Osteocyte (in vitro differentiated cells): Measurements from ENCODE around the gene TMEM167A. TPM values are rescaled to one million over a fixed set of nuclear protein-coding genes. Genes with fewer than 3 reads are reported as not detected.
"Not testable (repeated sequence)": the region's sequence is repeated elsewhere in the genome, so short reads cannot be mapped to it uniquely, and the experiment has no call there.

Experiments
- DNase-seq: peaks from one replicate; pipeline ENCODE4 v3.0.0; 2021; ENCODE audit warnings: mixed read lengths; ENCODE audit not compliant: unreplicated experiment; ENCODE audit errors: extremely low spot score
- H3K27ac Mint-ChIP-seq: one replicate; pipeline ENCODE4 v1.8.0; 2021; ENCODE audit warnings: mild to moderate bottlenecking, mixed read lengths; ENCODE audit not compliant: unreplicated experiment
- H3K27me3 Mint-ChIP-seq: one replicate; pipeline ENCODE4 v1.8.0; 2021; ENCODE audit warnings: mixed read lengths; ENCODE audit not compliant: unreplicated experiment
- H3K36me3 Mint-ChIP-seq: one replicate; pipeline ENCODE4 v1.8.0; 2021; ENCODE audit warnings: mixed read lengths; ENCODE audit not compliant: unreplicated experiment
- H3K4me1 Mint-ChIP-seq: one replicate; pipeline ENCODE4 v1.8.0; 2021; ENCODE audit warnings: mixed read lengths; ENCODE audit not compliant: unreplicated experiment
- H3K4me3 Mint-ChIP-seq: one replicate; pipeline ENCODE4 v1.8.0; 2021; ENCODE audit warnings: mild to moderate bottlenecking, moderate library complexity, mixed read lengths; ENCODE audit not compliant: unreplicated experiment
- H3K9me3 Mint-ChIP-seq: one replicate; pipeline ENCODE4 v1.8.0; 2021; ENCODE audit warnings: mixed read lengths; ENCODE audit not compliant: unreplicated experiment
- total RNA-seq: library from RNA; stranded (reverse); gene quantifications from 2 replicates; pipeline ENCODE4 v1.2.1, GENCODE V29; 2021
- TF ChIP-seq, protein P1 (sequence below): fragments of 200-600 bp; sonication (generic); IDR thresholded peaks from 2 replicates; pipeline ENCODE4 v1.5.0; 2021; ENCODE audit warnings: antibody characterized with exemption, mild to moderate bottlenecking, moderate library complexity

TMEM167A gene
- total RNA-seq, 1 donor from 2014 or later, result 70.9 TPM

DNA sequence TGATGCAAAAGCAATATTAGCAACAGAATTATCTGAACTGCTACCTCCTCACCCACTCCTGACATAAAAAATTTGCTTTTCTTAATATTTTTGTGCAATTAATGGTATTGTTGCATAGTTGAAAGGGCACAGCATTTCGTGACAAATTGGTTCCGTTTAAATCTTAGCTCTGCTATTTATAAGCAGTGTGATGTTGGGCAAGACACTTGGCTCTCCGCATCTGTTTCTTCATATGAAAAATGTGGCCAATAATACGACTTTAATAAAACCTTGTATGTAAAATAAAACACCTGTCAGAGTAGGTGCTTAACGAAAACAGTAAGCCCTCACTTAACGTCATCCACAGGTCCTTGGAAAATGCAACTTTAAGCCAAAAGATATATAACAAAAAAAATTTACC lies 4.2 kb downstream of the TMEM167A start:
- H3K36me3 Mint-ChIP-seq, result peaks cover 5% of the 10 kb centered on the region
- H3K9me3 Mint-ChIP-seq, result no peaks in the 10 kb centered on the region
- peaks cover 60% of the 10 kb centered on the region for H3K4me1 Mint-ChIP-seq
- no peak for DNase-seq
- TF ChIP-seq, protein P1, sequence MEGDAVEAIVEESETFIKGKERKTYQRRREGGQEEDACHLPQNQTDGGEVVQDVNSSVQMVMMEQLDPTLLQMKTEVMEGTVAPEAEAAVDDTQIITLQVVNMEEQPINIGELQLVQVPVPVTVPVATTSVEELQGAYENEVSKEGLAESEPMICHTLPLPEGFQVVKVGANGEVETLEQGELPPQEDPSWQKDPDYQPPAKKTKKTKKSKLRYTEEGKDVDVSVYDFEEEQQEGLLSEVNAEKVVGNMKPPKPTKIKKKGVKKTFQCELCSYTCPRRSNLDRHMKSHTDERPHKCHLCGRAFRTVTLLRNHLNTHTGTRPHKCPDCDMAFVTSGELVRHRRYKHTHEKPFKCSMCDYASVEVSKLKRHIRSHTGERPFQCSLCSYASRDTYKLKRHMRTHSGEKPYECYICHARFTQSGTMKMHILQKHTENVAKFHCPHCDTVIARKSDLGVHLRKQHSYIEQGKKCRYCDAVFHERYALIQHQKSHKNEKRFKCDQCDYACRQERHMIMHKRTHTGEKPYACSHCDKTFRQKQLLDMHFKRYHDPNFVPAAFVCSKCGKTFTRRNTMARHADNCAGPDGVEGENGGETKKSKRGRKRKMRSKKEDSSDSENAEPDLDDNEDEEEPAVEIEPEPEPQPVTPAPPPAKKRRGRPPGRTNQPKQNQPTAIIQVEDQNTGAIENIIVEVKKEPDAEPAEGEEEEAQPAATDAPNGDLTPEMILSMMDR, result no peak
- no peak overlapping the region for H3K4me3 Mint-ChIP-seq
- no peaks in the 10 kb centered on the region for H3K27me3 Mint-ChIP-seq
- no peak overlapping the region for H3K27ac Mint-ChIP-seq

DNA sequence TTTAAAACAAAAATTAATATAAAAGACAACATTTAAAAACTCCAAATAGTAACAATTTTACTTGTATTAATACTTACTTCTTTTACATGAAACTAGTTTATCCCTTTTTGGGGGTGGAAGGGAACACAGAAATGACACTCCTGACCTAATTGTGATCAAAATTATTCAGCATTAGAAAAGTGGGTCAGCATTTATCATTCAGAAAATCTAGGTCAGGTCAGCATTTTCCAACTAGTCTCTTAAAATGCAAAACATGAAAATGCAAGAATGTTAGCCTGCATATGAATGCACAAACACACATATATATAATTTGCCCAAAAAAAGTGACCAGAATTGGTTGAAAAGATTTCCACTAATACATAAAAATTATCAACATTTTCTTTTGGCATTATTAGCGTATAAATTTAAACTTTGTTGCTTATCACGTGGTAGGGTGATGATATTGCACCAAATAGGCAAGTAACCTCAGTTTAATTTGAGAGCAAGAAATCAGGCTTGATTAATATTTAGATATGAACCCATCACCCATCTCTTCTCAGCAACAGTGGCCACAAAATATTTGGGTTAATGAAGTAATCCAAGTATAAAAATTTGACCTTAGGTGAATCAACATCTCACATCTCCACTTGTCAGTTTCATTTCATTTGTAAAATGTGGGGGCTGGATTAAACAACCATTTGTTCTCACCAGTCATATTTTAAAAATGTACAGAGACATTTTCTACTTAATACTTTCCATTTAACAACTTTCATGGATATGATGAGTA lies 5.7 kb downstream of the TMEM167A start:
- H3K27me3 Mint-ChIP-seq, result no peaks in the 10 kb centered on the region
- TF ChIP-seq, protein P1, result no peak
- H3K27ac Mint-ChIP-seq, result no peak overlapping the region
- no peaks in the 10 kb centered on the region for H3K9me3 Mint-ChIP-seq
- peaks cover 58% of the 10 kb centered on the region for H3K4me1 Mint-ChIP-seq
- peaks cover 5% of the 10 kb centered on the region for H3K36me3 Mint-ChIP-seq
- H3K4me3 Mint-ChIP-seq, result no peak overlapping the region
- no peak for DNase-seq

DNA sequence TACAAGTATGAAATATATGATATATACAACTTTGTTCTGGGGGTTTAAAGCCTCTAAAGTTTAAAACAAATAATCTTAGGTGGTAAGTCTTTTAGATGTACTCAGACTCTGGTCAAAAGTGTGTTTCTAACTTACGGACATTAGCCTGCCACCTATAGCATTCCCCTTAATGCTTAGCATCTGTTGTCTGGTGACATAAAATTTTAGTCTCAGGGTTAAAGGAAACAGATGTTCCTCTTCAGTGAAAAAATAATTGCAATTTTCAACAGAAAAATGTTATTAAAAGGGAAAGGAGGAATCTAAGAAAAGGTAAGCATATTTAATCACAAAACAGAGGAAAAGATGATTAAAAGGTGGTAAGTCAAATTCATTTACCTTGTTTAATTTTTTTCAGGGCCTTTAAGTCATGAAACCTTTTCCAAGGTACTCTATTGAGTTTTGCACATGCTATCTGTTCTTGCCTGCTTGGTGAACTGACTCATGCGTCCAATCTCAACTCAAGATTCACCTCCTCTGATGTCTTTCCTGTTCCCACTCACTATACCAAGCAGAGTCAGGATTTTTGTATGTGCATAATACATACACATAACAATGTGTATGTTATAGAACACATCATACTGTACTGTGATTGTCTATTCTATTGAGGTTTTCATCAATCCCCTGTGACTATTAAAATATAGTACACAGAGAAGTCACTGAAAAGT lies 7.9 kb downstream of the TMEM167A start:
- peaks cover 4% of the 10 kb centered on the region for H3K36me3 Mint-ChIP-seq
- H3K4me3 Mint-ChIP-seq, result no peak overlapping the region
- DNase-seq, result no peak
- no peaks in the 10 kb centered on the region for H3K9me3 Mint-ChIP-seq
- H3K4me1 Mint-ChIP-seq, result peaks cover 44% of the 10 kb centered on the region
- no peaks in the 10 kb centered on the region for H3K27me3 Mint-ChIP-seq
- TF ChIP-seq, protein P1, result no peak
- H3K27ac Mint-ChIP-seq, result no peak overlapping the region

DNA sequence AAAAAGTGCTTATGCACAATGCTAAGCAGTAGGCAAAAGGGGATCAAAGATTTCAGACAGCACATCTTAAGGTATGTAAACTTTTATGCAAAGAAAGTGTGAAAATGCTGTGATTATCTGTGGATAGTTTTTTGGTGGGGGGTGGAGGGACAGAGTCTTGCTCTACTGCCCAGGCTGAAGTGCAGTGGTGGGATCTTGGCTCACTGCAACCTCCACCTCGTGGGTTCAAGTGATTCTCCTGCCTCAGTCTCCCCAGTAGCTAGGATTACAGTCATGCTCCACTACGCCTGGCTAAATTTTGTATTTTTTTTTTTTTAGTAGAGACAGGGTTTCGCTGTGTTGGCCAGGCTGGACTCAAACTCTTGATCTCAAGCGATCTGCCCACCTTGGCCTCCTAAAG lies 9.8 kb downstream of the TMEM167A start:
- not testable (repeated sequence) for H3K36me3 Mint-ChIP-seq, H3K9me3 Mint-ChIP-seq, H3K27me3 Mint-ChIP-seq, H3K27ac Mint-ChIP-seq, H3K4me3 Mint-ChIP-seq, DNase-seq
- H3K4me1 Mint-ChIP-seq, result peaks cover 34% of the 10 kb centered on the region

DNA sequence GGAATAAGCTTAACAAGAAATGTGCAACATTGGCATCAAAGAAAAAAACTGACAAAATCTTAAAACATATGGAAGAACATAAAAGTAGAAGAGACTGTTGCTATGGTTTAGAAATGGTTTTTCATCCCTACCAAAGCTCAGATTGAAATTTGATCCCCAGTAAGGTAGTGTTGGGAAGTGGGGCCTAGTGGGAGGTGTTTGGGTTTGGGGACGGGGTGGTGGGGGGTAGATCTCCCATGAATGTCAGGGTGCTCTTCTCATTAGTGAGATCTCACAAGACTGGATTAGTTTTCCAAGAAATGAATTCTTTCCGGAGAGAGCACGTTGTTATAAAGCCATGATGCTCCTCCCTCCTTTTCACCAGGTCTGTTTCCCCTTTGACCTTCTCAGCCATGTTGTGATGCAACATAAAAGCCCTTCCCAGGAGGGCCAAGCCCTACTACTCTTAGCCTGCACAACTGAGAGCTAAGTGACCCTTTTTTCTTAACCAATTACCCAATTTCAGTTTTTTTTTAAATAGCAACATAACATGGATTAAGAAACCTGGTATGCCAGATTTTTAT lies 10.6 kb downstream of the TMEM167A start:
- no peak for DNase-seq
- peaks cover 3% of the 10 kb centered on the region for H3K36me3 Mint-ChIP-seq
- H3K4me1 Mint-ChIP-seq, result peaks cover 27% of the 10 kb centered on the region
- no peak overlapping the region for H3K4me3 Mint-ChIP-seq
- no peak overlapping the region for H3K27ac Mint-ChIP-seq
- TF ChIP-seq, protein P1, result no peak
- H3K9me3 Mint-ChIP-seq, result no peaks in the 10 kb centered on the region
- H3K27me3 Mint-ChIP-seq, result no peaks in the 10 kb centered on the region
